ENCODE measurements around the gene GRIK3. TPM values are rescaled to one million over a fixed set of nuclear protein-coding genes. Genes with fewer than 3 reads are reported as not detected.
"Not testable (repeated sequence)": the region's sequence is repeated elsewhere in the genome, so short reads cannot be mapped to it uniquely, and the experiment has no call there.

The GRIK3 gene
- total RNA-seq, 2 donors from 2014 or later: 0.30 to 0.55 TPM

- Histone ChIP-seq H3K36me3 (no peaks in the 10 kb centered on the region), H3K27ac (no peak overlapping the region), H3K4me3 (no peak overlapping the region), H3K27me3 (no peaks in the 10 kb centered on the region), H3K9me3 (no peaks in the 10 kb centered on the region), H3K4me1 (no peaks in the 10 kb centered on the region)
- DNase-seq (ENCODE audit: low spot score): no peak
- no peak for TF ChIP-seq CTCF (IDR thresholded peaks at IDR 0.05)
Observed at GRCh38 chr1:36909946-36910725, 124.2 kb downstream of the GRIK3 start.

GRCh38 chr1:36909359-36909758 is 125.0 kb downstream of the GRIK3 start:
- not testable (repeated sequence) for H3K36me3 ChIP-seq

GRCh38 chr1:36908096-36908495 is 126.2 kb downstream of the GRIK3 start:
- Histone ChIP-seq H3K36me3 (no peaks in the 10 kb centered on the region), H3K4me3 (no peak overlapping the region), H3K9me3 (no peaks in the 10 kb centered on the region), H3K27me3 (no peaks in the 10 kb centered on the region), H3K4me1 (no peaks in the 10 kb centered on the region), H3K27ac (no peak overlapping the region)
- TF ChIP-seq CTCF (IDR thresholded peaks at IDR 0.05): no peak
- no peak for DNase-seq (ENCODE audit: low spot score)

More at GRCh38 chr1:36909359-36909758, 125.0 kb downstream of the GRIK3 start:
- not testable (repeated sequence) for H3K27me3 ChIP-seq; H3K4me1 ChIP-seq; H3K27ac ChIP-seq; H3K9me3 ChIP-seq; DNase-seq (ENCODE audit: low spot score); H3K4me3 ChIP-seq

- TF ChIP-seq CTCF (IDR thresholded peaks at IDR 0.05): no peak
- peaks cover 0 to 4% of the 10 kb centered on the region in 2 donors for H3K9me3 ChIP-seq
- no peaks in the 10 kb centered on the region for H3K36me3 ChIP-seq
- no peak overlapping the region for H3K27ac ChIP-seq
- no peaks in the 10 kb centered on the region for H3K4me1 ChIP-seq
- DNase-seq (ENCODE audit: low spot score): no peak
- no peak overlapping the region for H3K4me3 ChIP-seq
- no peaks in the 10 kb centered on the region for H3K27me3 ChIP-seq
Observed at GRCh38 chr1:36906555-36906954, 127.8 kb downstream of the GRIK3 start.

- Histone ChIP-seq H3K4me3 (no peak overlapping the region), H3K4me1 (no peaks in the 10 kb centered on the region), H3K36me3 (no peaks in the 10 kb centered on the region), H3K27me3 (no peaks in the 10 kb centered on the region), H3K27ac (no peak overlapping the region), H3K9me3 (peaks cover 0 to 9% of the 10 kb centered on the region in 2 donors)
- TF ChIP-seq CTCF (IDR thresholded peaks at IDR 0.05): no peak
- no peak for DNase-seq (ENCODE audit: low spot score)
Observed at GRCh38 chr1:36905941-36906340, 128.4 kb downstream of the GRIK3 start.

- H3K27ac ChIP-seq: no peak overlapping the region
- peaks cover 6 to 33% of the 10 kb centered on the region in 2 donors for H3K9me3 ChIP-seq
- H3K27me3 ChIP-seq: no peaks in the 10 kb centered on the region
- no peak for TF ChIP-seq CTCF (IDR thresholded peaks at IDR 0.05)
- no peak overlapping the region for H3K4me3 ChIP-seq
- H3K36me3 ChIP-seq: no peaks in the 10 kb centered on the region
- H3K4me1 ChIP-seq: no peaks in the 10 kb centered on the region
- no peak for DNase-seq (ENCODE audit: low spot score)
Observed at GRCh38 chr1:36900128-36900527, 134.2 kb downstream of the GRIK3 start.

- not testable (repeated sequence) for H3K27ac ChIP-seq; H3K27me3 ChIP-seq; DNase-seq (ENCODE audit: low spot score)
Observed at GRCh38 chr1:36897813-36898212, 136.5 kb downstream of the GRIK3 start.

More at GRCh38 chr1:36897813-36898212, 136.5 kb downstream of the GRIK3 start:
- not testable (repeated sequence) for H3K4me1 ChIP-seq, H3K4me3 ChIP-seq, H3K36me3 ChIP-seq
- peaks cover 6 to 33% of the 10 kb centered on the region in 2 donors for H3K9me3 ChIP-seq
